Panc1 (cell line): ENCODE measurements around the gene NCOA3. TPM values are rescaled to one million over a fixed set of nuclear protein-coding genes. Genes with fewer than 3 reads are reported as not detected.

Experiments used
- ATAC-seq: fragments of 200-7000 bp; cut with Tn5 transposase; 2 replicates; pipeline ENCODE4 v1.9.1; 2020; ENCODE audit warnings: mild to moderate bottlenecking, moderate library complexity
- BruUV-seq: library from RNA; stranded (reverse); fragments of 400-500 nt; replicated peaks from 2 replicates; lab custom pipeline; 2021; lab: Mats Ljungman, UMichigan
- CTCF ChIA-PET: fragments of 300-600 bp; sonication (Branson Sonifier 250); formaldehyde crosslinking; loops from one replicate; lab custom pipeline; 2022; ENCODE audit warnings: antibody characterized with exemption; lab: Charles Lee
- POLR2A ChIA-PET: fragments of 300-600 bp; sonication (Branson Sonifier 250); formaldehyde crosslinking; loops from one replicate; lab custom pipeline; 2022; ENCODE audit warnings: antibody characterized with exemption; lab: Charles Lee
- DNase-seq: peaks from one replicate; pipeline ENCODE4 v3.0.0-alpha.2; 2010; ENCODE audit warnings: low read depth, low spot score
- H3K27ac ChIP-seq: 2 replicates; pipeline ENCODE4 v1.5.1; 2011; ENCODE audit warnings: mild to moderate bottlenecking, low read length, inconsistent platforms
- H3K27me3 ChIP-seq: fragments of 200-500 bp; sonication (Bioruptor generic); 2 replicates; pipeline ENCODE4 v1.6.0; 2014; ENCODE audit warnings: low read length, inconsistent platforms; ENCODE audit not compliant: control insufficient read depth, insufficient read depth
- H3K36me3 ChIP-seq: fragments of 200-500 bp; sonication (Bioruptor generic); 2 replicates; pipeline ENCODE4 v1.5.1; 2014; ENCODE audit warnings: inconsistent platforms, mild to moderate bottlenecking, low read length, moderate library complexity; ENCODE audit not compliant: control insufficient read depth, insufficient read depth
- H3K4me1 ChIP-seq: 2 replicates; pipeline ENCODE4 v1.5.1; 2011; ENCODE audit warnings: inconsistent platforms, mild to moderate bottlenecking, low read length, moderate library complexity; ENCODE audit not compliant: control insufficient read depth, insufficient read depth
- H3K4me3 ChIP-seq, 2 experiments: 2 replicates each; pipeline ENCODE4 v1.5.1; 2011 to 2012; ENCODE audit warnings: low read depth in 2 of 2, low read length in 2 of 2, mild to moderate bottlenecking in 2 of 2, inconsistent platforms in 1 of 2, moderate library complexity in 1 of 2
- H3K9me3 ChIP-seq: fragments of 200-500 bp; sonication (Bioruptor generic); 2 replicates; pipeline ENCODE4 v1.5.1; 2014; ENCODE audit warnings: low read depth, mild to moderate bottlenecking, inconsistent platforms, low read length, moderate library complexity; ENCODE audit not compliant: control insufficient read depth, insufficient read depth
- CTCF ChIP-seq: fragments of 450-650 bp; IDR thresholded peaks from 2 replicates; pipeline ENCODE4 v1.5.1; 2017; ENCODE audit warnings: mild to moderate bottlenecking
- POLR2AphosphoS5 ChIP-seq: IDR thresholded peaks from 2 replicates; pipeline ENCODE4 v1.6.1; 2012; ENCODE audit warnings: mild to moderate bottlenecking, low read depth, low read length, moderate library complexity
- REST ChIP-seq, 2 experiments: IDR thresholded peaks; 2 replicates each; pipeline ENCODE4 v1.6.1; 2011 to 2012; ENCODE audit warnings: low read depth in 2 of 2, control low read depth in 1 of 2, low read length in 1 of 2, mild to moderate bottlenecking in 1 of 2, moderate library complexity in 1 of 2; ENCODE audit not compliant: insufficient read depth in 1 of 2
- SIN3A ChIP-seq: IDR thresholded peaks from 2 replicates; pipeline ENCODE4 v1.6.1; 2012; ENCODE audit warnings: low read depth, mild to moderate bottlenecking, low read length, moderate library complexity, borderline replicate concordance; ENCODE audit not compliant: insufficient read depth
- TCF7L2 ChIP-seq: IDR thresholded peaks from 2 replicates; pipeline ENCODE4 v1.6.1; 2011; ENCODE audit warnings: mild to moderate bottlenecking, low read depth, low read length, inconsistent platforms
- in situ Hi-C: cut with HindIII; loops from 2 replicates; pipeline ENCODE4 v1.10.0; 2016; ENCODE audit warnings: low sequenced_read_pairs, low pct_unique_long_range_greater_than_20kb
- intact Hi-C: fragments of 100-400 bp; cut with micrococcal nuclease; formaldehyde crosslinking; loops from one replicate; pipeline ENCODE4 v1.10.0; 2022; ENCODE audit not compliant: unreplicated experiment
- total RNA-seq: library from RNA; stranded (reverse); gene quantifications from one replicate; pipeline ENCODE4 v1.2.1, GENCODE V29; 2021; ENCODE audit not compliant: unreplicated experiment

NCOA3 gene
- total RNA-seq, 1 experiment from 2014 or later: 47.7 TPM

- Histone ChIP-seq H3K4me1 (peaks cover 8% of the 10 kb centered on the region; the same call in 1 of the 2 replicates), H3K27ac (no peak overlapping the region), H3K9me3 (no peaks in the 10 kb centered on the region), H3K27me3 (no peaks in the 10 kb centered on the region), H3K4me3 (no peak overlapping the region), H3K36me3 (no peaks in the 10 kb centered on the region)
- in situ Hi-C loops: no loop called here
- intact Hi-C loops: no loop called here
- TF ChIP-seq REST (IDR thresholded peaks at IDR 0.05; ENCODE audit: insufficient read depth in 1 of 2, low read depth in 2 of 2, low read length in 1 of 2) (no peak), CTCF (no peak), TCF7L2 (no peak), POLR2AphosphoS5 (no peak), SIN3A (no peak)
- CTCF ChIA-PET: no interaction called here
- no TSS peak for BruUV-seq
- POLR2A ChIA-PET: interaction anchor here (0.6 kb wide), 1 partner anchor 20 kb away, joined by 3 read pairs; no protein-coding TSS in a partner anchor
- ATAC-seq (no peak), DNase-seq (no peak)
Measured at GRCh38 chr20:47609001-47609400, 107.3 kb downstream of the NCOA3 start.

GRCh38 chr20:47610247-47610944 is 108.7 kb downstream of the NCOA3 start:
- H3K4me3 ChIP-seq: no peak overlapping the region
- H3K36me3 ChIP-seq: no peaks in the 10 kb centered on the region
- TF ChIP-seq TCF7L2: no peak
- TF ChIP-seq POLR2AphosphoS5: no peak
- no peak for TF ChIP-seq CTCF
- no peak for TF ChIP-seq REST (IDR thresholded peaks at IDR 0.05; ENCODE audit: insufficient read depth in 1 of 2, low read depth in 2 of 2, low read length in 1 of 2)
- no peak for TF ChIP-seq SIN3A
- peak; percentile 87 for ATAC-seq
- H3K27ac ChIP-seq: no peak overlapping the region
- no peaks in the 10 kb centered on the region for H3K9me3 ChIP-seq
- BruUV-seq: no TSS peak
- peak; percentile 79 for DNase-seq
- peaks cover 6% of the 10 kb centered on the region; the same call in 1 of the 2 replicates for H3K4me1 ChIP-seq
- in situ Hi-C loops (no loop called here), intact Hi-C loops (no loop called here)
- no peaks in the 10 kb centered on the region for H3K27me3 ChIP-seq
- ChIA-PET POLR2A (no interaction called here), CTCF (interaction anchor here (0.6 kb wide), 1 partner anchor 11 kb away, joined by 3 read pairs; no protein-coding TSS in a partner anchor)
